SU-DHL-6 (cell line): ENCODE results near the gene AHRR.

Source experiments
- H2AFZ ChIP-seq: fragments of 200-600 bp; sonication (generic); 2 replicates; pipeline ENCODE4 v1.6.1; 2014; ENCODE audit warnings: low read depth, mild to moderate bottlenecking, moderate library complexity, mixed read lengths, antibody characterized with exemption, low read length; ENCODE audit not compliant: severe bottlenecking
- H3F3A ChIP-seq: fragments of 200-600 bp; shearing (Covaris generic); 2 replicates; pipeline ENCODE4 v1.6.0; 2016; ENCODE audit warnings: antibody characterized with exemption, mild to moderate bottlenecking; ENCODE audit not compliant: insufficient read depth
- H3K27ac ChIP-seq: fragments of 200-600 bp; sonication (generic); 2 replicates; pipeline ENCODE4 v1.5.1; 2016; ENCODE audit warnings: low read depth, mild to moderate bottlenecking, low read length, moderate library complexity, mixed read lengths
- H3K27me3 ChIP-seq: fragments of 200-600 bp; sonication (generic), shearing (Covaris generic); 2 replicates; pipeline ENCODE4 v1.6.0; 2014; ENCODE audit warnings: mild to moderate bottlenecking, low read length
- H3K36me3 ChIP-seq: fragments of 200-600 bp; sonication (generic); 2 replicates; pipeline ENCODE4 v1.6.1; 2014; ENCODE audit warnings: mild to moderate bottlenecking, low read length, mixed read lengths
- H3K4me2 ChIP-seq: fragments of 300-600, 200-600 bp; shearing (Covaris generic), sonication (generic); 2 replicates; pipeline ENCODE4 v1.6.0; 2014; ENCODE audit warnings: low read length, low read depth, mild to moderate bottlenecking; ENCODE audit not compliant: poor library complexity, severe bottlenecking
- H3K4me3 ChIP-seq: fragments of 200-600 bp; sonication (generic); 2 replicates; pipeline ENCODE4 v1.5.1; 2014; ENCODE audit warnings: antibody characterized with exemption, low read length, mild to moderate bottlenecking, mixed read lengths; ENCODE audit not compliant: insufficient read depth, poor library complexity, severe bottlenecking
- H3K79me2 ChIP-seq: fragments of 200-600 bp; sonication (generic); 2 replicates; pipeline ENCODE4 v1.6.1; 2014; ENCODE audit warnings: mild to moderate bottlenecking, low read length, moderate library complexity; ENCODE audit not compliant: insufficient read depth
- H3K9ac ChIP-seq: fragments of 200-600 bp; sonication (generic); 2 replicates; pipeline ENCODE4 v1.7.0; 2014; ENCODE audit warnings: mild to moderate bottlenecking, low read length
- H3K9me2 ChIP-seq: fragments of 200-600 bp; sonication (generic); replicated peaks from 2 replicates; pipeline ENCODE4 v1.6.1; 2014; ENCODE audit warnings: low read length; ENCODE audit not compliant: insufficient read depth
- H3K9me3 ChIP-seq: fragments of 200-600 bp; sonication (generic); 2 replicates; pipeline ENCODE4 v1.6.1; 2014; ENCODE audit warnings: low read length, mixed read lengths; ENCODE audit not compliant: insufficient read depth
- H4K20me1 ChIP-seq: fragments of 200-600 bp; sonication (generic); 2 replicates; pipeline ENCODE4 v1.6.1; 2014; ENCODE audit warnings: low read depth, mild to moderate bottlenecking, antibody characterized with exemption, low read length, moderate library complexity, mixed read lengths
- EZH2phosphoT487 ChIP-seq: fragments of 200-600 bp; sonication (generic), shearing (Covaris generic); conservative IDR thresholded peaks from 2 replicates; pipeline ENCODE4 v1.6.1; 2018; ENCODE audit warnings: mild to moderate bottlenecking, antibody characterized with exemption, low read length, moderate library complexity, mixed read lengths
- TF ChIP-seq, protein P1 (sequence below): fragments of 200-600 bp; sonication (generic); IDR thresholded peaks from one replicate; pipeline ENCODE4 v1.5.1; 2017; ENCODE audit warnings: antibody characterized with exemption, mild to moderate bottlenecking, low read length, moderate library complexity; ENCODE audit not compliant: insufficient read depth, poor library complexity, severe bottlenecking

The AHRR gene

GRCh38 chr5:389197-389821, 67.8 kb downstream of the AHRR start:
- Histone ChIP-seq H4K20me1 (no peaks in the 10 kb centered on the region), H3K79me2 (no peaks in the 10 kb centered on the region), H3K9me3 (peaks cover 10% of the 10 kb centered on the region; the same call in 1 of the 2 replicates), H3K4me3 (no peak overlapping the region), H3K9ac (no peak overlapping the region), H3K36me3 (no peaks in the 10 kb centered on the region), H3K27ac (no peak overlapping the region), H3K4me2 (no peak overlapping the region), H3K9me2 (no peaks in the 10 kb centered on the region), H2AFZ (no peak overlapping the region), H3F3A (peaks cover 11% of the 10 kb centered on the region), H3K27me3 (no peaks in the 10 kb centered on the region)
- TF ChIP-seq EZH2phosphoT487 = no peak
- TF ChIP-seq, protein P1, sequence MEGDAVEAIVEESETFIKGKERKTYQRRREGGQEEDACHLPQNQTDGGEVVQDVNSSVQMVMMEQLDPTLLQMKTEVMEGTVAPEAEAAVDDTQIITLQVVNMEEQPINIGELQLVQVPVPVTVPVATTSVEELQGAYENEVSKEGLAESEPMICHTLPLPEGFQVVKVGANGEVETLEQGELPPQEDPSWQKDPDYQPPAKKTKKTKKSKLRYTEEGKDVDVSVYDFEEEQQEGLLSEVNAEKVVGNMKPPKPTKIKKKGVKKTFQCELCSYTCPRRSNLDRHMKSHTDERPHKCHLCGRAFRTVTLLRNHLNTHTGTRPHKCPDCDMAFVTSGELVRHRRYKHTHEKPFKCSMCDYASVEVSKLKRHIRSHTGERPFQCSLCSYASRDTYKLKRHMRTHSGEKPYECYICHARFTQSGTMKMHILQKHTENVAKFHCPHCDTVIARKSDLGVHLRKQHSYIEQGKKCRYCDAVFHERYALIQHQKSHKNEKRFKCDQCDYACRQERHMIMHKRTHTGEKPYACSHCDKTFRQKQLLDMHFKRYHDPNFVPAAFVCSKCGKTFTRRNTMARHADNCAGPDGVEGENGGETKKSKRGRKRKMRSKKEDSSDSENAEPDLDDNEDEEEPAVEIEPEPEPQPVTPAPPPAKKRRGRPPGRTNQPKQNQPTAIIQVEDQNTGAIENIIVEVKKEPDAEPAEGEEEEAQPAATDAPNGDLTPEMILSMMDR = no peak

DNA sequence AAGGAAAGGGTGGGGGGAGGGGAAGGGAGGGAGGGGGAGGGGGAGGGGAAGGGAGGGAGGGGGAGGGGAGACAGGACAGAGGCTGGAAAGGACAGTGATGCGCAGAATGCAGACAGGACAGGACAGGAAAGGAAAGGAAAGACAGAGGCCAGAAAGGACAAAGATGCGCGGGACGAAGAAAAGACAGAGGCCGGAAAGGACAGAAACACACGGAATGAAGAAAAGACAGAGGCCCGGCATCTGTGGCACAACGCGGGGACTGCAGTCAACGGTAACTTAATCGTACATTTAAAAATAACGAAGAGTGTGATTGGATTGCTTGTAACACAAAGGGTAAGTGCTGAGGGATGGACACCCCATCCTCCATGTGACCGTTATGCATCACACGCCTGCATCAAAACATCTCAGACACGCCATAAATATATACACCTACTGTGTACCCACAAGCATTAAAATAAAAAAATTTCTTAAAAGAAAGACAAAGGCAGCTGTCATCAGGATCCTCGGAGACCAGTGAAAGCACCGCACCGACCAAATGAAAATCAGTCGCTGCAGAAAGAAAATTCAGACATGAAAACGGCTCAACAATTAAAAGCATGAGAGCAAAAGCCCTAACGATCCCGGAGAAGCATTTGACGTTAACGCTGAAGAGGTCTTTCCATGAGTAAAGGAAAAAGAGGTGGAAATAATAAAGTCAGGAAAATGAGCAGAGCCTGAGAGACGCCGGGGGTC, 68.5 kb downstream of the AHRR start:
- no peak overlapping the region for H3K4me2 ChIP-seq
- no peak for TF ChIP-seq EZH2phosphoT487
- TF ChIP-seq, protein P1 = no peak

DNA sequence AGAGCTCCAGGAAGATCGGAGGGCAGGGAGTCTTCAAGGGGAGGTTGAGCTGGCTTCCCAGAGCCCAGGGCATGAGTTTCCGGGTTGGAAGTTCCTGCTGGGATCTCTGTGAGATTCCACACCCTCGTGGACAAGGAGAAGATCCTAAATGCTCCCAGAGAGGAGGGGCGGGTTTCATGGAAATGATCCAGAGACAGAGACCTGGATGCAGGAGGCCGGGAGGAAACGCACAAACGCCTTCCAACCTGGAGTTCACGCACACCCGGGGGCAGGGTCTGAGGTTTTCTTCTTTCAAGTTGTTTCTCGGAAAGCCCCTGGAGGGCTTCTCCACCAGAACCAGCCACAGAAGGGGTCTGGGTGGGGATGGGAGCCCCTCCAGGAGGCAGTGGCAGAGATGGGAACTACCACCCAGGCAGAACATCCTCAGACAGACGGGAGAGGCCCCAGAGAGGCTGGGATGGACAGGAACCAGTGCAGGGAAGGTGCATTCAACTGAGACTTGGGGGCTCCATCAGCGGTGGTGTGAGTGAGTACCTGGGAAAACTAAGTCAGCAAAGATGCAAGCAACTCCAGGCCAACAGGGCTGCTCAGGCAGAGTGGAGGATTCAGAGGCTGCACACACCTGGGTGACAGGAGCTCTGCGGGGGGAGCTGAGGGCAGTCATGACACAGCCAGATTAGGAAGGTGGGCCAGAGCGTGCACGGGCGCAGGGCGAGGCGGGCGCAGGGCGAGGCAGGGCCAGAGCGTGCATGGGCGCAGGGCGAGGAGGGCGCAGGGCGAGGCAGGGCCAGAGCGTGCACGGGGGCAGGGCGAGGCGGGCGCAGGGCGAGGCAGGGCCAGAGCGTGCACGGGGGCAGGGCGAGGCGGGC, 69.3 kb downstream of the AHRR start:
- Histone ChIP-seq H3K4me3 (no peak overlapping the region), H3K27ac (no peak overlapping the region), H3K27me3 (no peaks in the 10 kb centered on the region), H3F3A (peaks cover 11% of the 10 kb centered on the region), H3K9me2 (no peaks in the 10 kb centered on the region), H3K36me3 (no peaks in the 10 kb centered on the region), H3K9me3 (0 out of 2 replicates have a peak, but pooled peaks cover under 1% of the 10 kb centered on the region), H2AFZ (no peak overlapping the region), H3K9ac (no peak overlapping the region), H3K4me2 (no peak overlapping the region), H4K20me1 (no peaks in the 10 kb centered on the region), H3K79me2 (no peaks in the 10 kb centered on the region)
- no peak for TF ChIP-seq EZH2phosphoT487
- TF ChIP-seq, protein P1 = no peak

More for the DNA sequence above, 68.5 kb downstream of the AHRR start:
- Histone ChIP-seq H3K9me2 (no peaks in the 10 kb centered on the region), H3K9ac (no peak overlapping the region), H2AFZ (no peak overlapping the region), H3K79me2 (no peaks in the 10 kb centered on the region), H3F3A (peaks cover 11% of the 10 kb centered on the region), H3K27ac (no peak overlapping the region), H3K27me3 (no peaks in the 10 kb centered on the region), H4K20me1 (no peaks in the 10 kb centered on the region), H3K36me3 (no peaks in the 10 kb centered on the region), H3K4me3 (no peak overlapping the region), H3K9me3 (peaks cover 9% of the 10 kb centered on the region; the same call in 1 of the 2 replicates)
